Stimulated activated naive CD8-positive, alpha-beta T cell treated with anti-CD3 and anti-CD28 coated beads, Interleukin-15, amount 100 ng/mL, for 72 hours (primary cell): ENCODE measurements around the gene RPTOR.
A peak's percentile ranks its signal among the peaks of the same experiment; 100 is the strongest.

Experiments used
- ATAC-seq: fragments of 150-1000 bp; cut with Tn5 transposase; 2 replicates; pipeline ENCODE4 v1.10.0; 2021; ENCODE audit warnings: mild to moderate bottlenecking, moderate library complexity
- DNase-seq, 2 donors: peaks; one replicate each; pipeline ENCODE4 v3.0.0; 2021 to 2022
- H3K27ac Mint-ChIP-seq, 2 donors: one replicate each; pipeline ENCODE4 v1.8.0; 2022; ENCODE audit warnings: mild to moderate bottlenecking in 2 of 2, mixed read lengths in 2 of 2, moderate library complexity in 2 of 2
- H3K27me3 Mint-ChIP-seq: one replicate; pipeline ENCODE4 v1.8.0; 2022; ENCODE audit warnings: mixed read lengths
- H3K4me1 Mint-ChIP-seq: one replicate; pipeline ENCODE4 v1.8.0; 2022; ENCODE audit warnings: mild to moderate bottlenecking, mixed read lengths
- H3K4me3 Mint-ChIP-seq, 2 donors: one replicate each; pipeline ENCODE4 v1.8.0; 2022; ENCODE audit warnings: mild to moderate bottlenecking in 2 of 2, mixed read lengths in 2 of 2, moderate library complexity in 1 of 2
- H3K9me3 Mint-ChIP-seq, 2 donors: one replicate each; pipeline ENCODE4 v1.8.0; 2022; ENCODE audit warnings: mixed read lengths in 2 of 2

Gene RPTOR

DNA sequence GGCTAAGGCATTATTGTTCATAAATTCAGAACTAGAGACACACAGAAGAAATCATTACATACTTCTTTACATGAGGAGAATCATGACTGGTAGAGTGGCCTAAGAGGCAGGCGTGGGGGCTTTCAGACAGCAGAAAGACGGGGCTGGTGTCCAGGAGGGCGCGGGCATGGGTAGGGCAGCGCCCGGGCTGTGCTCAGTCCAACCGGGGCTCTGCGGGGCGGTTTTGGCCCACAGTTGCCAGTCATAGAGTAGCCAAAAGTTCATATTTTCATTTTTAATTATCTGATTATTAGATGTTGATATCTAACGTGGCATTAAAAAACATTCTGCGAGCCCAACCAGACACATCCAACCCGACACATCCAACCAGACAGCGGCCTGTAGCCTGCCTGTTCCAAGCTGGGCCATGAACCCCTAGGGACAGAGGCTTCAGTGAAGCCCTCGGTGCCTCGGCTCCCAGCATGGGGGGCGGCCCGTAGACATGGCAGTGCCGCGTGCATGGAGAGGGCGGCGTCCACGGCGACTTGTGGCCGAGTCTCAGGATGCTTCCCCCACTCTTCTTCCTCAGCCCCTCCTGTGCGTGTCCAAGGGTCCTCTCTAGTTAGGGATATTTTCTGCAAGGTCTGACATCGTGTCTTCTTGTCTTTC, 284.7 kb downstream of the RPTOR start:
- Mint-ChIP-seq H3K4me3 (no peak overlapping the region), H3K27ac (peak overlapping the region in 1 of 2 donors; percentile 87)
- ATAC-seq: no peak

DNA sequence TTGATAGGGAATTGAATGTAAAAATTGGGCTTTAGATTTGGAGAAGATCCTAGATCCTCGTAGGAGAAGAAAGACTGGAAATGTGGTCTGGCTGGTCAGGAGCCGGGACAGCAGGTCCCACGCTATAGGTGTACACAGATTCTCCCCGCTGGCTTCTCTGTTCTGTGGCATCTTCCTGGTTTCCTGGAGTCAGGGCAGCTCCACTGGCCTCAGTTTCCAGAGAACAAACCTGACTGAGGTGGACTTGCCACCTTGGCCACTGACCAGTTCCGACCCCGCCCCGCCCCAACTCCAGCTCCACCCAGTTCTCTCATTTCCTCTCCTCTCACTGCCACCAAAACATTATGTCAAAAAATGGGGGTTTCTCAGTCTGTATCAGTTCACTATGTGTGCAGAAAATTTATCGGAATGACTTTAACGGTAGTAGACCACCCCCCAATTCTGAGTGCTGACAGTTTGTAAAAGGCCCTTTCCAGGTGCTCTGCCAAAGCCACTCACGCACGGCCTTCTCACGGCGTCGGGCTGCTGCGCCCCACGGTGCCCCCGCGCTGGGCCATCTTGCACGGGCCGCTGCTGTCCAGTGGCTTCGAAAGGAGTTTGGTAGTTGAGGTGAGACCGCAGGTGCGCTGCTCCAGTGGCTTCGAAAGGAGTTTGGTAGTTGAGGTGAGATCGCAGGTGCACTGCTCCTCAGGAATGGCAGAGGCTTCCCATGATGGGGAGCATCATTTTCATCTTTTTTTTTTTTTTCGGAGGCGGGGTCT, 285.6 kb downstream of the RPTOR start:
- DNase-seq: no peak
- Mint-ChIP-seq H3K27me3 (no peaks in the 10 kb centered on the region), H3K27ac (peak overlapping the region in 1 of 2 donors; percentile 16), H3K4me3 (no peak overlapping the region), H3K4me1 (peaks cover 69% of the 10 kb centered on the region), H3K9me3 (no peaks in the 10 kb centered on the region)
- no peak for ATAC-seq

More for the DNA sequence above, 284.7 kb downstream of the RPTOR start:
- H3K4me1 Mint-ChIP-seq: peaks cover 60% of the 10 kb centered on the region
- DNase-seq: no peak
- no peaks in the 10 kb centered on the region for H3K9me3 Mint-ChIP-seq
- no peaks in the 10 kb centered on the region for H3K27me3 Mint-ChIP-seq

DNA sequence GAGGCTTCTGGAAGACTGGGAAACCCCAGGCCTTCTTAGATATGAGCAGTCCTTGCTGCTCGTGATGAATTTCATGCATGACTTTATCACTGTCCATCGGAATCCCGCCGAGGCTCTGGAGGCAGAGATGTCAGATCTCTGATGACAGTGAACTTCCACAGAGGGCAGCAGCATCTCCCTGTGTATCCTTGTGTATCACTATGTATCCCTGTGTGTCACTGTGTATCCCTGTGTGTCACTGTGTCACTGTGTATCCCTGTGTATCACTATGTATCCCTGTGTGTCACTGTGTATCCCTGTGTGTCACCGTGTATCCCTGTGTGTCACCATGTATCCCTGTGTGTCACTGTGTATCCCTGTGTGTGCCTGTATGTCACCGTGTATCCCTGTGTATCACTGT, 286.9 kb downstream of the RPTOR start:
- ATAC-seq: no peak
- peaks cover 66% of the 10 kb centered on the region for H3K4me1 Mint-ChIP-seq
- H3K4me3 Mint-ChIP-seq: peak overlapping the region; percentile 74 to 82
- DNase-seq: no peak
- H3K9me3 Mint-ChIP-seq: no peaks in the 10 kb centered on the region
- no peaks in the 10 kb centered on the region for H3K27me3 Mint-ChIP-seq
- H3K27ac Mint-ChIP-seq: peak overlapping the region; percentile 48 to 88

DNA sequence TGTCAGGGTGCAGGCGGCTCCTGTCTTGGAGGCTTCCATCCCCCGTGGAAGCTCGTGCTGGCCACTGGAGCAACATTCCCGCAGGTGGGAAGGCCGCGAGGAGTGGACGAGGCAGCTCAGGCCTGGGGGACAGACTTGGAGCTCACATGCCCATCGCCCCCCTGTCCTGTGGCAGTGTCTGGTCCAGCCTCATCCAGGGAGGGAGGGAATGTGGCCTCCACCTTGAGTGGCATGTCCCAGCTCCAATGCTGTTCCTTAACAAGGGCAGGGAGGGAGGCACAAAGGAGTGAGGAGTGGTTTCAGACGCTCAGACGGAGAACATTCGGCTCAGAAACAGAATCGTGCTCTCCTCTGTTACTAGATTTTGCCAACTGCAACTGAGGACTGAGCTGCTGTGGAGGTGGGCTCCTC, 287.6 kb downstream of the RPTOR start:
- ATAC-seq (no peak), DNase-seq (no peak)
- H3K4me1 Mint-ChIP-seq: peaks cover 62% of the 10 kb centered on the region
- H3K27me3 Mint-ChIP-seq: no peaks in the 10 kb centered on the region
- H3K9me3 Mint-ChIP-seq: no peaks in the 10 kb centered on the region
- peak overlapping the region; percentile 74 to 82 for H3K4me3 Mint-ChIP-seq
- H3K27ac Mint-ChIP-seq: peak overlapping the region; percentile 88 to 97

DNA sequence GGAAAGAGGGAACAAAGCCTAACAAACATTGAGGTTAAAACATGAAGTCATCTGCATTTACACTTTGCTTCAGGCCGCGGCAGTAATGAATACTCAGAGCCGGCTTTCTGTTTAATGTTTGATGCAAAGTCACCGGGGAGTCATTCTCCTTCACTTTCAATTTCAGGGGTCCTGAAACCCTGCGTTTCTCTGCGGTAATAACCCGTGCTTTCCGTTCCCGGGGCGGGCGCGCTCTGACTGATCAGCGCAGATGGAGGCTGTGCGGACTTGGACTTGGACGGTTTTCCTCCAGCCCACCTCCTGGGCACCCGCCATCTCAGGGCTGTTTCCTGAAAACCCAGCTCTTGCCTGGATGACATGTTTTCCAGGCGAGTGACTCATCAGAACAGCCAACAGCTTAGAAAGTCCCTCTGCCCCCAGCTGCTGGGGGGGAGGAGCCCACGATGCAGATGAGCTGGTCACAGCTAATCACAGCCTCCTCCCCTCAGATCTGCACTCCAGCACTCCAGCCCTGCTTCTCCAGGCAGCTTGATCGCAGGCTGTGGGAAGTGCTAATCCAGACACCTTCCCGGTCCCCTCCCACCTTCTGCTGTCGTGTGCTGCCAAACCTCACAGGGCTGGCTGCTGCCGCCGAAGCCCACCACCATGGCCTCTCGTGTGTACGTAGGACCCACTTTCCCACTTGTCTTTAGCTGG, 288.4 kb downstream of the RPTOR start:
- DNase-seq: peak; percentile 86 to 92
- H3K9me3 Mint-ChIP-seq: no peaks in the 10 kb centered on the region
- H3K27ac Mint-ChIP-seq: peak overlapping the region; percentile 93 to 97
- H3K4me1 Mint-ChIP-seq: peaks cover 63% of the 10 kb centered on the region
- ATAC-seq: peak; percentile 95
- H3K27me3 Mint-ChIP-seq: no peaks in the 10 kb centered on the region
- H3K4me3 Mint-ChIP-seq: peak overlapping the region; percentile 74 to 82

GRCh38 chr17:80833952-80834892, 289.6 kb downstream of the RPTOR start:
- peaks cover 67% of the 10 kb centered on the region for H3K4me1 Mint-ChIP-seq
- no peaks in the 10 kb centered on the region for H3K27me3 Mint-ChIP-seq

GRCh38 chr17:80834893-80835275, 290.2 kb downstream of the RPTOR start:
- Mint-ChIP-seq H3K27ac (peak overlapping the region in 1 of 2 donors; percentile 80), H3K27me3 (no peaks in the 10 kb centered on the region), H3K9me3 (no peaks in the 10 kb centered on the region), H3K4me3 (no peak overlapping the region), H3K4me1 (peaks cover 67% of the 10 kb centered on the region)
- ATAC-seq (no peak), DNase-seq (no peak)

More at GRCh38 chr17:80833952-80834892, 289.6 kb downstream of the RPTOR start:
- Mint-ChIP-seq H3K27ac (peak overlapping the region; percentile 14 to 80), H3K4me3 (peak overlapping the region; percentile 74 to 82), H3K9me3 (no peaks in the 10 kb centered on the region)
- DNase-seq (no peak), ATAC-seq (no peak)

DNA sequence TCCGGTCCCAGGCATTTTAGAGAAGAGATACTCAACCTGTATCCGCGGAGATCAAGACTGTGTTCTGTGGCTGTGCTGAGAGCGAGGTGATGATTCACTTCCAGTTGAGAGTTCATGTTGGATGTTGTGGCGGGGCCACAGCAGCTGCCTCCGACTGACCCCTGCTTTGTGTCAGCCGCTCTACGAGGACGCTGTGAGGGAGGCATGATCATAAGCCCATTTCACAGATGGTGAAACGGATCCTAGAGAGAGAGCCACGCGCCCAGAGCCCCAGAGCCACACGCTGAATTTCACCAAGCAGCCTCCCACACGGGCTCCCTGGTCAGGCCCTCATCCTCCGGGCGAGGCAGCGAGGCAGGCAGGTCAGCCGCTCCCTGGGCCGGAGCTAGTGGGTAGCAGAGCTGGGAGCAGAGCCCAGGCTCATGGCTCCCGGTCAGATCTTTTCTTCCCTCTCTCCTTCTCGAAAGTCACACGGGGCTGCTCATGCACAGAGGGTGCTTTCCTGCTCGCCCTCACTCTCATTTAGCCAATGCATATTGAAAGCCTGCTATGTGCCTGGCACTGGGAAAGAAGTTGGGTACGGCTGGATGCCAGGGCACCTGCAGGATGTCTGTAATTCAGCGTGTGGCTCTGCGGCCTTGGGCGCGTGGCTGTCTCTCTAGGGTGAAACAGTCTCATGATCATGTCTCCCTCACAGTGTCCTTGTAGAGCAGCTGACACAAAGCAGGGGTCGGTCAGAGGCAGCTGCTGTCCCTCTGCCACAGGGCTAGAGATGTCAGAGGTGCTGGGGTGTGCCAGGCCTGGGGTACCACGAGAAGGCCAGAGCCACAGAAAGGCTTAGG, 291.4 kb downstream of the RPTOR start:
- no peak for ATAC-seq
- H3K27me3 Mint-ChIP-seq: no peaks in the 10 kb centered on the region
- H3K4me3 Mint-ChIP-seq: no peak overlapping the region

DNA sequence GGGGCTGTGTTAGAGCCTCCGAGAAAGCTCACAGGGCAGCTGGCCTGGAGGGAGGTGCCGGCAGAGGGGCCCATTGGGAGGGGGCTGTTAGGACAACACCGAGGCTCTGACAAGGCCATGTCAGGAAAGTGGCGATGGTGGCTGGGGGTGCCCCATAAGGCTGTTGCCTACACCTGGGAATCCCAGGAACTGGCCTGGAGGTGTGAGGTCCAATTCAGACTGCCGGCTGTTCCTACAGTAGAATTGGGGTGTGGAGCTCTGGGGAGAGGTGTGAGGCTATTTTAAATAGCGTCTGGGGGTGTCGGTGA, 292.0 kb downstream of the RPTOR start:
- peak overlapping the region in 1 of 2 donors; percentile 94 for H3K27ac Mint-ChIP-seq
- H3K4me1 Mint-ChIP-seq: peaks cover 51% of the 10 kb centered on the region
- no peak overlapping the region for H3K4me3 Mint-ChIP-seq
- ATAC-seq (no peak), DNase-seq (no peak)
- no peaks in the 10 kb centered on the region for H3K9me3 Mint-ChIP-seq
- H3K27me3 Mint-ChIP-seq: no peaks in the 10 kb centered on the region

More for the DNA sequence above, 291.4 kb downstream of the RPTOR start:
- H3K4me1 Mint-ChIP-seq: peaks cover 56% of the 10 kb centered on the region
- no peaks in the 10 kb centered on the region for H3K9me3 Mint-ChIP-seq
- H3K27ac Mint-ChIP-seq: peak overlapping the region in 1 of 2 donors; percentile 94
- no peak for DNase-seq

GRCh38 chr17:80836971-80837481, 292.4 kb downstream of the RPTOR start:
- peak overlapping the region in 1 of 2 donors; percentile 94 for H3K27ac Mint-ChIP-seq
- DNase-seq (no peak), ATAC-seq (no peak)
- no peak overlapping the region for H3K4me3 Mint-ChIP-seq
- peaks cover 46% of the 10 kb centered on the region for H3K4me1 Mint-ChIP-seq
- H3K27me3 Mint-ChIP-seq: no peaks in the 10 kb centered on the region
- H3K9me3 Mint-ChIP-seq: no peaks in the 10 kb centered on the region

DNA sequence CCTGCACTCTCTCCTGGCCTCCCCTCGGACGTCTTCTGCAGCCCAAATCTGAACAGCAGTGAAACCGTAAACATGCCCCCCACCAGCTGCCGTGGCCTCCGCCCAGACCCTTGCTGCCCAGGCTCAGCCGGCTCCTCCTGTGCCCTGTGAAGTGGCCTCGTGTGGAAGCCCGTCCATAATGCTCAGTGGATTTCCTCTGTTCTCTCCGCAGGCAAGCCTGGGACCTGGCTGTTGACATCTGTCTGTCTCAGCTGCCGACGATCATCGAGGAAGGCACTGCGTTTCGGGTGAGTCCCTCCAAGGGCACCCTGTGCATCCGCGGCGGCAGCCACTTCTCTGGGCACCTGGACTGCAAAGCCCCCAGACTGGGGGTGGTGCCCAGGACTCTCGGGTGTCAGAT, 293.1 kb downstream of the RPTOR start:
- Mint-ChIP-seq H3K9me3 (no peaks in the 10 kb centered on the region), H3K4me3 (no peak overlapping the region), H3K27me3 (no peaks in the 10 kb centered on the region), H3K27ac (no peak overlapping the region), H3K4me1 (peaks cover 40% of the 10 kb centered on the region)
- ATAC-seq: no peak
- no peak for DNase-seq

DNA sequence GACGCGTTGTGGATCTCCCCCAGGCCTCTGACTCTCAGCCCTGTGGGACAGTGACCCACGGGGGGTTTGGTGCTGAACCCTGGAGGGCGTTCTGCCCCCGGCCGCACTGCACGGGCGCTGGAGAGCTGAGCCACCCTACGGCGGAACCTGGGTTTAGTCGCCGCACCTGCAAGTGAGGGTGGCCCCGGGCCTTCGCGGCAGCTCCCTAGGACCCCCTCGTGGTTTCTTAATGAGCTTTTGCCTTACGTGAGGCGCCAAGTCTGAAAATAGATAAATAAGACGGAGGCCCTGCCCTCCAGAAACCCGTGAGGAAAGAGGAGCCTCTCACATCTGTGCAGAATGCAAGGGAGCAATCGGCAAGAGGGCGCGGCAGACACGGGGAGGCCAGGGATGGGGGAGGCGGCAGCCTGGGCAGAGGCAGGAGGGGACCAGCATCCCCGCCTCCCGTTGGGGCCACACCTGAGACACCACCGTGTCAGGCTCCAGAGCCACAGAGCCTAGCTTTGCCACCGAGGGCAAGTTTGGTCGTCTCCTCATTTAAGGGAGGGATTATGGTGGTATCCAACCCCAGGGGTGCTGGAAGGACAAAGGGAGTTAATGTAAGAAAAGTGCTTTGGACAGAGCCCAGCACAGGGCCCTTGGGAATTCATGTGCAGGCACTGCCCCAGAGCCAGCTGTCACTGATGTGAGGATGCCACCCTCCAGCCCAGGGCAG, 293.8 kb downstream of the RPTOR start:
- DNase-seq (no peak), ATAC-seq (no peak)
- Mint-ChIP-seq H3K4me3 (no peak overlapping the region), H3K27me3 (no peaks in the 10 kb centered on the region), H3K4me1 (peaks cover 32% of the 10 kb centered on the region), H3K9me3 (no peaks in the 10 kb centered on the region), H3K27ac (peak overlapping the region; percentile 74 to 95)

DNA sequence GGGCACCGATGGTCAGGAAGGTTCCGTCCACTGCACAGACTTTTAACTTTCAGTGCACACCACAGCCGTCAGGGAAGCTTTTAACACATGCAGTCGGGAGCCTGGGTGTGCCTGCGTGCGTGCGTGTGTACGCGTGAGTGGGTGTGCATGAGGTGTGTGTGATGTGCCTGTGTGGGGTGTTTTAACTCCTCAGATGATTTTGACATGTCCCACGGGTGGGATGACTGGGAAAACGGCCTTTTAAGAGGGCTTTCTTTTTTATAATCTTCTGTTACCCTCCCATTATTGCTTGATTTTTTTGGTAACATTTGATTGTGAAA, 294.3 kb downstream of the RPTOR start:
- Mint-ChIP-seq H3K4me3 (no peak overlapping the region), H3K27ac (no peak overlapping the region), H3K4me1 (peaks cover 27% of the 10 kb centered on the region), H3K27me3 (no peaks in the 10 kb centered on the region), H3K9me3 (no peaks in the 10 kb centered on the region)
- no peak for DNase-seq
- no peak for ATAC-seq

DNA sequence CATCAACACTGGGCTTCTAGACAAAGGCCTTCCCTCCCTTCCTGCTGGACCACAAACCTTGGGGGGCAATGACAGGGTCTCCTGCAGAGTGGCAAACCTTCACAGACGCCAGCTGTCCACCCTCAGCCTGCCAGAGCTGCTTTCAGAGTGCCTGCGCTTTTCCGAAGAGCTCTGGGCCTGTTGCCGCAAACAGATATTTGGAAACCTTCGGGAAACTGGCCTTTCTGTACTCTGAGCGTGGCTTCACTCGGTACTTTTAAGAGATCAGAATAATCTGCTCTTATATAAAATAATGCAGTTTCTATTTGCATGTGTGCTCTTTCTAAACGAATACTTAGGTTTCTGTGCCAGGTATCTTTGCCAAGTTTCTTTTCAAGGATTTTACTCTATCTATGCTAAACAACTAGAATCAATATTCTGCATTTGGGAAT, 294.9 kb downstream of the RPTOR start:
- DNase-seq (no peak), ATAC-seq (no peak)
- no peak overlapping the region for H3K27ac Mint-ChIP-seq
- H3K4me1 Mint-ChIP-seq: peaks cover 22% of the 10 kb centered on the region
- no peaks in the 10 kb centered on the region for H3K9me3 Mint-ChIP-seq
- H3K27me3 Mint-ChIP-seq: no peaks in the 10 kb centered on the region
- no peak overlapping the region for H3K4me3 Mint-ChIP-seq
